ENCODE results near the gene CLDND2.

CLDND2 gene

GRCh38 chr19:51357952-51358351, 10.9 kb downstream of the CLDND2 start:
- no peak for DNase-seq (ENCODE audit: extremely low read depth in 1 of 2, low read depth in 1 of 2)

DNA sequence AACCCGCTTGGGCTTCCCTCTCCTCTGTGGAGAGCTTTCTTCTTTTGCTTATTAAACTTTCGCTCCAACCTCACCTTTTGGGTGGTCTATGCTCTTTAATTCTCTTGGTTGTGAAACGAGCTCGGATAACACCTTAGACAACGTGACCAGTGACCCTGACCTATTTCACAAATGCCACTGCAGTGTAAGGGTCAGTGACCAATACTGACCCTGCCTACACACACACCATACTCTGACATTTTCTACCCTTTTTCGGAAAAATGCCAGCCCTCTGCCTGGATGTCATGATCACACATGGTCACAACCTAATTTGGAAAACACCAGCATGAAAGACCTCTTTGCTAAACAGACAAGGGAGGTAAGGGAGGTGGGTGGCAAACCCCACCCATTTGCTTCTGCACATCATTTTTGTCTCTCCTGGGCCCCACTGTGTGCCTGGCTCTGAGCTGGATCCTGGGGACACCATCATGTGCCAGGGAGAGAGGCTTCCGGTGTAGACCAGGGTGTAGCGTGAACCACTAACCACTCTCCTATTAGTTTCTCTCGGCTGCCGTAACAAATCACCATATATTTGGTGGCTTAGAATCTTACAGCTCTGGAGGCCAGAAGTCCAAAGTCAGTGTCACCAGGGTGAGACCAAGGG, 12.5 kb downstream of the CLDND2 start:
- DNase-seq (ENCODE audit: extremely low read depth in 1 of 2, low read depth in 1 of 2) = no peak

DNA sequence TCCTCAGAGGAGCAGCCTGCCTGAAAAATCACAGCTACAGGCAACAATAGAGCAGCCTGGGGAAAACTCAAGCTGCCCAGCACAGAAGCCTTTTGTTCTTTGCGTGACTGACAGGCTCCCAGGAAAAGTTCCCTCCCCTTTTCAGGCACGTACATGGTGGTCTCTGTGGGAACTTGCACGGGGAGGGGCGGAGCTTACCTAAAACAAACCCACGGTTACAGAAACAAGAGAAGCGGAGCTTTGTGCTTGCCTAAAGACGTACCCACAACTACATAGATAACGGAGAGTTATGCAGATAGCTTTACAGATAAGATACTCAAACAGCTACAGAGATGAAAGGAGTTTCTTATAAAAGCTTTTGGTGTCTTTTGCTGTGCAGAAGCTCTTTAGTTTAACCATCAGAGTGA, 14.1 kb downstream of the CLDND2 start:
- DNase-seq (ENCODE audit: extremely low read depth in 1 of 2, low read depth in 1 of 2) = peak in 1 of 2 donors; percentile 52

DNA sequence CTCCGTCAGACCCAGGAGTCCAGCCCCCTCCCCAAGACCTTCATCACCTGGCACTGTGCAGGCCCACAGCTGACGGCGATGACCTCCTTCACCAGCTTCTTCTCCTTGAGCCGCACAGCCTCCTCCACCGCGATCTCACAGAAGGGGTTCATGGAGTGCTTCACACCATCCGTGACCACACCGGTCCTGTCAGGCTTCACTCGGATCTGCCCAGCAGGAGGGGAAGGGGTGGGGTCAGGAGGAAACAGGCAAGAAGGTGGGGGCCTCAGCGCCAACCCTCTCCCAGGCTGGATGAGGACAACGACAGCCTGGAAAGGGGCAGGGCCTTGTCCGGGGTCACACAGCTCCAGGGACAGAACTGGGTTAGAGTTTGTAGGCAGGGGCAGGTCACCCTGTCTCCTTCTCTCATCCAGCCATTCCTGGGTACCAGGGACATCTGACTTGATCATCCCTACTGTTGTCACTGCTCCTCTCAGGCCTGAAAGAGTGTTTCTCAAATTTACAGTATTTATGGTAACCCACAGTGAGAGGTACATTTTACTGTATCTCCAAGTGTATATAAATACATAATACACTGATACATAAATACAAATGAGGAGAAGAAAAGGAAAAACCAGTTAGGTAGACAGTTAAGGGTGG, 14.6 kb downstream of the CLDND2 start:
- DNase-seq (ENCODE audit: extremely low read depth in 1 of 2, low read depth in 1 of 2) = no peak

- no peak for DNase-seq (ENCODE audit: extremely low read depth in 1 of 2, low read depth in 1 of 2)
Observed at GRCh38 chr19:51352783-51353360, 15.9 kb downstream of the CLDND2 start.

DNA sequence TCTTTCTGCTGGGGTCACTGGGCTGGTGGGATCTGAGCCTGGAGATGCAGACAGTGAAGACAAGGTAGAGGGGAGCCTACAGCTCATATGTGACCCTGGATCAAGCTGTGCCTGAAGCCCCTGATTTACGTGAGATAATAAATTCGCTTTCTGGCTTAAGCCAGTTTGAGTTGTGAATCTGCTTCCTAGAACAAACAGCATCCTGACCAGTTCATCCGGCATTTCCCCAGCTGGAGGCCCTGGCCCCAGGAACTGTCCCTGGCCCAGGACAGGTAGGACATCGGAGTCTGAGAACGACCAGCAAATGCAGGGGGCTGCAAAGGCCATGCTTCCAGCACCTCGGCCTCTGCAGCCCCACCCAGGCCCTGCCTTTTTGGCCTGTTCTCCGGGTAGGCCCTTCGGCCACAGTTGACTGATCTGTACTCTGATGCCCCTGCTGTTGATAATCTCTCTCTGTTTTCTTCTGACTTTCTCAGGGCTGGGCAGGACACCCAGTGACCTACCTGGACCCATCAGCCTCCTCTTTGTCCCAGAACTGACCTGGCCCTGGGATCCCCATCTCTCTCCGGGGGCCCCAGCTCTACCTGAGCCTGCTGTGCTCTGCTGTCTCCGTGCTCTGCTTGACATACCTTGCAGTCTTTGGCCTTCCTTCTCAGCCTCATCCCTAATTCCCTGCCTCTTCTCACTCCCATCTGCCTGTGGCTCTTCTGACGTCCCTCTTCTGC, 17.4 kb downstream of the CLDND2 start:
- DNase-seq (ENCODE audit: extremely low read depth in 1 of 2, low read depth in 1 of 2) = no peak

DNA sequence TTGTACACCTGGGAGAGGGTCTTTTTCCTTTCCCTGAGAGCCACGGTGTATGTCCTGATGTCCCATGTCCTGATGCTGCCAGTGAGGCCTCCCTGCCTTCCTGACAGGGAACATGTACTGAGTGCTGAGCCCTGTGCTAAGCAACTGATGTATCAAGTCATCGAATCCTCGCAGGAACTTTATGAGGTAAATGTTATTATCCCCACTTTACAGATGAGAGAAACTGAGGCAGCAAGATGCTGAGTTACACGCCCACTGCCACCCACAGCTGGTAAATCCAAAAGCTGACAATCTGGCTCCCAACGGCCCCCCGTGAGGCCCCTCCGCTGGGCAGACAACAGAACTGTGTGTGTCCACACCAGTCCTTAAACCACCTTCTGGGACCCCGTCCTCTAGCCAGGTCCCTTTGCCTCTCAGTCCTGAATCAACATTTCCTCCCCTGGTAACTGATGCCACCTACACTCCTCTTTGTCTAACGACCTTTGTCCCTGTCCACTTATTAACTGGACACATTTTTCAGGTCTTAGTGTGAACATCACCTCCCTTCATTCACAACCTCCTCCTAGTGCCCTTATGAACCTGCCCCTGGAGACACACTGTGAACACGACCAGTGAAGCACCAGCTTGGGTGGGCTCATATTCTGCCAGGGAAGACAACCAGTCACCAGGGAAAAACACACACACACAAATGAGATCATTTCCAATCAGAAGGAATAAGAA, 21.4 kb downstream of the CLDND2 start:
- no peak for DNase-seq (ENCODE audit: extremely low read depth in 1 of 2, low read depth in 1 of 2)

GRCh38 chr19:51346742-51347141, 22.1 kb downstream of the CLDND2 start:
- DNase-seq (ENCODE audit: extremely low read depth in 1 of 2, low read depth in 1 of 2) = no peak

GRCh38 chr19:51345076-51345620, 23.7 kb downstream of the CLDND2 start:
- no peak for DNase-seq (ENCODE audit: extremely low read depth in 1 of 2, low read depth in 1 of 2)

GRCh38 chr19:51342631-51343569, 25.9 kb downstream of the CLDND2 start:
- no peak for DNase-seq (ENCODE audit: extremely low read depth in 1 of 2, low read depth in 1 of 2)

- no peak for DNase-seq (ENCODE audit: extremely low read depth in 1 of 2, low read depth in 1 of 2)
Observed at GRCh38 chr19:51341976-51342580, 26.7 kb downstream of the CLDND2 start, which contains the start of gene VSIG10L. VSIG10L (minus strand) TSS chr19:51342139; CDS start chr19:51342124, 15 bp downstream.

DNA sequence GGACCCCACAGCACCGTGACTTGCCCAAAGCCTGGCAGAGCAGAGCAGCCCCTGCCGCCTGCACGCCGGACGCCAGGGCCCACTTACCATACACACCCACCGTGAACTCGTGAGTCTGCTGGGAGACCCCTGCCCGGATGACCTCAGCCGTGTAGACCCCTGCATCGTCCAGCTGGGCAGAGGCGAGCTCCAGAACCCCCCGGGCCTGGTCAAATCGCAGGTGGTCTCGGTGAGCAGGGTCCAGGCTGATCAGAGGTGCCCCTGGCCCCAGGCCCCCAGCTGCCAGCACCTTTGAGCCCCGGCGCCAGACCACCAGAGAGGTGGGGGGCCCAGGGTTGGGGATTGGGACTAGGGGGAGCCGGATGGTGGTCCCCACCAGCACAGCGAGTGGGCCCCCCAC, 27.7 kb downstream of the CLDND2 start:
- DNase-seq (ENCODE audit: extremely low read depth in 1 of 2, low read depth in 1 of 2) = no peak

GRCh38 chr19:51339687-51340656, 28.8 kb downstream of the CLDND2 start:
- peak; percentile 91 to 98 for DNase-seq (ENCODE audit: extremely low read depth in 1 of 2, low read depth in 1 of 2)

DNA sequence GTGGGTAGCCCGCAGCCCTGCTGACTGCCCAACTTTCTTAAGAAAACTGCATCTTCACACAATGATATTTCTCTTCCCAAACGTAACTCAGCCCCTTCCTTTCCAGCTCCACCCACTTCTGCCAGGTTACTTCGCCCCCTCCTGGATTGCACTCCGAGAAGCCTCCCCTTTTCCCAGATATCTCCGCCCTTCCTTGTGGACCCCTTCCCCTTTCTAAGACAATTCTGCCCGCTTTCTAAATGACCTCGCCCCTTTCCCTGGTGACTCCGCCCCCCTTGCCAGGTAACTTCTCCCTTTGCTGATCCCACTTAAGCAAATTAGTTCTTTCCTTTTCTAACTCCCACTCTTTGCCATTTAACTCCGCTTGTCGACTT, 29.5 kb downstream of the CLDND2 start:
- no peak for DNase-seq (ENCODE audit: extremely low read depth in 1 of 2, low read depth in 1 of 2)

GRCh38 chr19:51338563-51339312, 30.1 kb downstream of the CLDND2 start:
- peak; percentile 80 to 83 for DNase-seq (ENCODE audit: extremely low read depth in 1 of 2, low read depth in 1 of 2)

DNA sequence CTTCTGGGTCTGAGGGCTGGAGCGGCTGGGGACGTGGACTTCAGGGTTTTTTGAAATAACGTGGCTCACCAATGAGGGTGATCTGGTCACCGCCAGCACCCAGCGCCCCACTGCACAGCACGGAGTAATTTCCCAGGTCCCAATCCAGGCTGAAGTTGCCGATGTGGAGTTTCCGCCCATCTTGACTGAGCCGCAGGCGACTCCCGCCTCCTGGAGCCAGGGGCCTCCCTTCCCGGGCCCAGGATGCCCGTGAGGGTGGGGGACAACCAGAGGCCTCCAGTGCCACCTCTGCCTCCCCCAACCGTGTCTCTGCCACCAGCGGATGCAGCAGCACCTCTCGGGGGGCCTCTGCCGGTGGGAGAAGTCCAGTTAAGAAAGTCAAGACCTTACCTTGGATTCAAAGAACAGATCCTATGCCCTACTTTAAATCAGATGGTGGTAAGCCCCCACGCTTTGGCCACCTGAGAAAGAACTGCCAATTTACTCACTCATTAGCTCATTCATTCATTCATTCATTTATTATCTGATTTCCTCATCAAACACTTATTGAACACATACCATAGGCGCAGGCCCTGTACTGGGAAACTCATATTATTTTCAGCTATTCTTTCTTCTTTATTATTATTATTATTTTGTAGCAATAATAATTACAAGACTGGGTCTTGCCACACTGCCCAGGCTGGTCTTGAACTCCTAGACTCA, 30.8 kb downstream of the CLDND2 start:
- DNase-seq (ENCODE audit: extremely low read depth in 1 of 2, low read depth in 1 of 2) = no peak
